ENCODE data around the gene HK1.

Gene HK1

GRCh38 chr10:69407621-69408301, 129.5 kb downstream of the HK1 start:
- Histone ChIP-seq H3K27ac (ENCODE audit: low read depth, low read length, poor library complexity, severe bottlenecking) (peak overlapping the region; percentile 10), H3K9ac (ENCODE audit: low read length) (peak overlapping the region; percentile 43), H3K9me2 (ENCODE audit: low read depth, low read length) (no peaks in the 10 kb centered on the region), H3K4me3 (ENCODE audit: low read depth, low read length, poor library complexity, severe bottlenecking) (peak overlapping the region; percentile 27), H3F3A (ENCODE audit: insufficient read depth, low read length) (no peaks in the 10 kb centered on the region), H3K79me2 (ENCODE audit: insufficient read depth, low read length) (no peaks in the 10 kb centered on the region), H3K9me3 (ENCODE audit: low read length) (no peaks in the 10 kb centered on the region), H3K4me1 (ENCODE audit: insufficient read depth, low read length, severe bottlenecking) (peaks cover 25% of the 10 kb centered on the region), H2AFZ (ENCODE audit: low read length) (no peak overlapping the region), H3K27me3 (ENCODE audit: insufficient read depth, low read length) (no peaks in the 10 kb centered on the region), H4K20me1 (ENCODE audit: insufficient read depth, low read length) (no peaks in the 10 kb centered on the region), H3K36me3 (ENCODE audit: insufficient read depth, low read length) (peaks cover 5% of the 10 kb centered on the region; the same call in 1 of the 2 replicates), H3K4me2 (ENCODE audit: low read length) (peak overlapping the region; percentile 53)
- TF ChIP-seq, protein P1, sequence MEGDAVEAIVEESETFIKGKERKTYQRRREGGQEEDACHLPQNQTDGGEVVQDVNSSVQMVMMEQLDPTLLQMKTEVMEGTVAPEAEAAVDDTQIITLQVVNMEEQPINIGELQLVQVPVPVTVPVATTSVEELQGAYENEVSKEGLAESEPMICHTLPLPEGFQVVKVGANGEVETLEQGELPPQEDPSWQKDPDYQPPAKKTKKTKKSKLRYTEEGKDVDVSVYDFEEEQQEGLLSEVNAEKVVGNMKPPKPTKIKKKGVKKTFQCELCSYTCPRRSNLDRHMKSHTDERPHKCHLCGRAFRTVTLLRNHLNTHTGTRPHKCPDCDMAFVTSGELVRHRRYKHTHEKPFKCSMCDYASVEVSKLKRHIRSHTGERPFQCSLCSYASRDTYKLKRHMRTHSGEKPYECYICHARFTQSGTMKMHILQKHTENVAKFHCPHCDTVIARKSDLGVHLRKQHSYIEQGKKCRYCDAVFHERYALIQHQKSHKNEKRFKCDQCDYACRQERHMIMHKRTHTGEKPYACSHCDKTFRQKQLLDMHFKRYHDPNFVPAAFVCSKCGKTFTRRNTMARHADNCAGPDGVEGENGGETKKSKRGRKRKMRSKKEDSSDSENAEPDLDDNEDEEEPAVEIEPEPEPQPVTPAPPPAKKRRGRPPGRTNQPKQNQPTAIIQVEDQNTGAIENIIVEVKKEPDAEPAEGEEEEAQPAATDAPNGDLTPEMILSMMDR (IDR thresholded peaks at IDR 0.05; ENCODE audit: low read length), result peak; percentile 73
- TF ChIP-seq EZH2 (IDR thresholded peaks at IDR 0.05; ENCODE audit: borderline replicate concordance, low read length), result no peak

DNA sequence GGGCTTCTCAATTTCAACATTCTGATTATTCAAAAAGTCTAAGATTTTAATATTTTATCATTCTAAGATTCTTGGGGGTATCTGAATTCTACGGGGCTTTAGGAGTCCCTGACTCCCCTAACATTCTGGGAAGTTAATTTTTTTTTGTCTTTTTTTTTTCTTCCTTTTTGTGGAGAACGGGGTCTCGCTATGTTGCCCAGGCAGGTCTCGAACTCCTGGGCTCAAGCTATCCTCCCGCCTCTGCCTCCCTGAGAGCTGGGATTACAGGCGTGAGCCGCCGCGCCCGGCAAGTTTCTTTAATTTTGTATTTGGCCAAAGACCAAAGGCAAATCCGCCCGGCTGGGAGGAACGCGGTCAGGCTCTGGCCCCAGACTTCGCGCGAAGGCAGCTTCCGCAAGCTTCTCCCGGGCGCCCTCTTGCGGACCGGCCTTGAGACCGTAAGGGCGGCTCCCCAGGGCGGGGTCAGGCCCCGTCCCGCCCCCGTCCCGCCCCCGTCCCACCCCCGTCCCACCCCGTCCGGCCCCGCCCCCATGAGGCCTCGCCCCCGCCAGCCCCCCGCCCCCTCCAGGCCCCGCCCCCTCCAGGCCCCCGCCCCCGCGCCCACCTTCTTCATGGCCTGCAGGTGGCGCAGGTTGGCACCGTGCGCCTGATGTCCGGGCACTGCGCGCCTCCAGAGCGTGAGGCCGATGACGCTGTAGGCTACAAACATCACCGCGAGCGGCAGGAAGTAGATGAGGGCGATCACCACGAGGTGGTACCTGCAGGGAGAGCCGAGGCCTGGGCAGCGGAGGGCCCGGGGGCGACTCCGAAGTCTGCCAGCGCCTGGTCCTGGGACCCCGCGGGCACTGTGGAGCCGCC, 130.3 kb downstream of the HK1 start:
- peak overlapping the region; percentile 10 for H3K27ac ChIP-seq (ENCODE audit: low read depth, low read length, poor library complexity, severe bottlenecking)
- H3K79me2 ChIP-seq (ENCODE audit: insufficient read depth, low read length), result no peaks in the 10 kb centered on the region
- H3K4me2 ChIP-seq (ENCODE audit: low read length), result peak overlapping the region; percentile 64
- no peaks in the 10 kb centered on the region for H3K9me3 ChIP-seq (ENCODE audit: low read length)
- H4K20me1 ChIP-seq (ENCODE audit: insufficient read depth, low read length), result no peaks in the 10 kb centered on the region
- H3K27me3 ChIP-seq (ENCODE audit: insufficient read depth, low read length), result no peaks in the 10 kb centered on the region
- no peaks in the 10 kb centered on the region for H3K9me2 ChIP-seq (ENCODE audit: low read depth, low read length)
- H2AFZ ChIP-seq (ENCODE audit: low read length), result 0 out of 2 replicates have a peak overlapping the region, but pooled peaks have one; percentile 81
- H3K4me1 ChIP-seq (ENCODE audit: insufficient read depth, low read length, severe bottlenecking), result peaks cover 25% of the 10 kb centered on the region
- H3K9ac ChIP-seq (ENCODE audit: low read length), result peak overlapping the region; percentile 50
- H3K4me3 ChIP-seq (ENCODE audit: low read depth, low read length, poor library complexity, severe bottlenecking), result peak overlapping the region; percentile 35
- peaks cover 4% of the 10 kb centered on the region; the same call in 1 of the 2 replicates for H3K36me3 ChIP-seq (ENCODE audit: insufficient read depth, low read length)
- TF ChIP-seq EZH2 (IDR thresholded peaks at IDR 0.05; ENCODE audit: borderline replicate concordance, low read length), result no peak
- TF ChIP-seq, protein P1 (IDR thresholded peaks at IDR 0.05; ENCODE audit: low read length), result peak; percentile 34
- H3F3A ChIP-seq (ENCODE audit: insufficient read depth, low read length), result no peaks in the 10 kb centered on the region

GRCh38 chr10:69409176-69409495, 130.8 kb downstream of the HK1 start:
- peaks cover 25% of the 10 kb centered on the region for H3K4me1 ChIP-seq (ENCODE audit: insufficient read depth, low read length, severe bottlenecking)
- H4K20me1 ChIP-seq (ENCODE audit: insufficient read depth, low read length), result no peaks in the 10 kb centered on the region
- no peak overlapping the region for H3K27ac ChIP-seq (ENCODE audit: low read depth, low read length, poor library complexity, severe bottlenecking)
- TF ChIP-seq, protein P1 (IDR thresholded peaks at IDR 0.05; ENCODE audit: low read length), result no peak
- TF ChIP-seq EZH2 (IDR thresholded peaks at IDR 0.05; ENCODE audit: borderline replicate concordance, low read length), result no peak
- no peaks in the 10 kb centered on the region for H3K9me2 ChIP-seq (ENCODE audit: low read depth, low read length)
- no peaks in the 10 kb centered on the region for H3K9me3 ChIP-seq (ENCODE audit: low read length)
- H3K27me3 ChIP-seq (ENCODE audit: insufficient read depth, low read length), result no peaks in the 10 kb centered on the region; the same call in 1 of the 2 replicates
- peak overlapping the region; percentile 50 for H3K9ac ChIP-seq (ENCODE audit: low read length)
- H3K36me3 ChIP-seq (ENCODE audit: insufficient read depth, low read length), result no peaks in the 10 kb centered on the region
- peak overlapping the region; percentile 64 for H3K4me2 ChIP-seq (ENCODE audit: low read length)
- peak overlapping the region; percentile 81; the same call in 1 of the 2 replicates for H2AFZ ChIP-seq (ENCODE audit: low read length)
- no peaks in the 10 kb centered on the region for H3F3A ChIP-seq (ENCODE audit: insufficient read depth, low read length)
- peak overlapping the region; percentile 35 for H3K4me3 ChIP-seq (ENCODE audit: low read depth, low read length, poor library complexity, severe bottlenecking)
- no peaks in the 10 kb centered on the region for H3K79me2 ChIP-seq (ENCODE audit: insufficient read depth, low read length)
